ENCODE measurements around the gene SPATA16. TPM values are rescaled to one million over a fixed set of nuclear protein-coding genes. Genes with fewer than 3 reads are reported as not detected.
"Not testable (repeated sequence)": the region's sequence is repeated elsewhere in the genome, so short reads cannot be mapped to it uniquely, and the experiment has no call there.

The SPATA16 gene
- total RNA-seq, 4 donors from 2014 or later = not detected

DNA sequence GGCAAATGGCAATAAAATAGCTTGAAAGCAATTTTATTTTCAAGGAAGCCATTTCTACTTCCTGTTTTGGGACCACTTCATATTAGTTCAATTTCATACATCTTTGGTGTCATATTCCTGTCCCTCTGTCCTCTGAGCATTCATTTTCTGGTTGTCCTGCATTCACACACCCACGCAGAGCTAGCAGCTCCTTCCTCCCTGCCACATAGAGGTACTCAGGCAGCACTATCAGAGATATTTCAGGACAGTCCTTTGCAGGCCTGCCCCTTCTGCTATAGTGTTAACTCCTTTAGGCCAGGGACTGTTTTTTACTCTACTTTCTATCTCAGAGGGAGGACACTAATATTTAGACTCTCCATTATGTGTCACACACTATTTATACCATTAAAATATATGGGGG is 258.5 kb downstream of the SPATA16 start:
- intact Hi-C loops (cut with DNase I) = no loop called here
- no peak overlapping the region for H3K27ac ChIP-seq
- H3K9me3 ChIP-seq = no peaks in the 10 kb centered on the region
- TF ChIP-seq, protein P1, sequence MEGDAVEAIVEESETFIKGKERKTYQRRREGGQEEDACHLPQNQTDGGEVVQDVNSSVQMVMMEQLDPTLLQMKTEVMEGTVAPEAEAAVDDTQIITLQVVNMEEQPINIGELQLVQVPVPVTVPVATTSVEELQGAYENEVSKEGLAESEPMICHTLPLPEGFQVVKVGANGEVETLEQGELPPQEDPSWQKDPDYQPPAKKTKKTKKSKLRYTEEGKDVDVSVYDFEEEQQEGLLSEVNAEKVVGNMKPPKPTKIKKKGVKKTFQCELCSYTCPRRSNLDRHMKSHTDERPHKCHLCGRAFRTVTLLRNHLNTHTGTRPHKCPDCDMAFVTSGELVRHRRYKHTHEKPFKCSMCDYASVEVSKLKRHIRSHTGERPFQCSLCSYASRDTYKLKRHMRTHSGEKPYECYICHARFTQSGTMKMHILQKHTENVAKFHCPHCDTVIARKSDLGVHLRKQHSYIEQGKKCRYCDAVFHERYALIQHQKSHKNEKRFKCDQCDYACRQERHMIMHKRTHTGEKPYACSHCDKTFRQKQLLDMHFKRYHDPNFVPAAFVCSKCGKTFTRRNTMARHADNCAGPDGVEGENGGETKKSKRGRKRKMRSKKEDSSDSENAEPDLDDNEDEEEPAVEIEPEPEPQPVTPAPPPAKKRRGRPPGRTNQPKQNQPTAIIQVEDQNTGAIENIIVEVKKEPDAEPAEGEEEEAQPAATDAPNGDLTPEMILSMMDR (IDR thresholded peaks at IDR 0.05) = no peak
- no peak for TF ChIP-seq POLR2A (IDR thresholded peaks at IDR 0.05)
- no peaks in the 10 kb centered on the region for H3K27me3 ChIP-seq
- no peak for DNase-seq
- 77 to 87% methylated on average over 1 of the region's 1 CpG for WGBS, 2 donors
- H3K4me1 ChIP-seq = no peaks in the 10 kb centered on the region
- H3K4me3 ChIP-seq (replicated peaks in 1 of 3) = no peak overlapping the region
- H3K36me3 ChIP-seq = no peaks in the 10 kb centered on the region

DNA sequence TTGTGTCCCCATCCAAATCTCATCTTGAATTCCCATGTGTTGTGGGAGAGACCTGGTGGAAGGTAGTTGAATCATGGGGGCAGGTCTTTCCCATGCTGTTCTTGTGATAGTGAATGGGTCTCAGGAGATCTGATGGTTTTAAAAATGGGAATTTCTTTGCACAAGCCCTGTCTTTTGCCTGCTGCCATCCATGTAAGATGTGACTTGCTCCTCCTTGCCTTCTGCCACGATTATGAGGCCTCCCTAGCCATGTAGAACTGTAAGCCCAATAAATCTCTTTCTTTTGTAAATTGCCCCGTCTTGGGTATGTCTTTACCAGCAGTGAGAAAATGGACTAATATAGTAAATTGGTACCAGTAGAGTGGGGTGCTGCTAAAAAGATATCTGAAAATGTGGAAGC is 261.7 kb downstream of the SPATA16 start:
- WGBS, 2 donors = 81 to 82% methylated on average over 2 of the region's 2 CpGs
- intact Hi-C loops (cut with DNase I) = not testable (repeated sequence)

DNA sequence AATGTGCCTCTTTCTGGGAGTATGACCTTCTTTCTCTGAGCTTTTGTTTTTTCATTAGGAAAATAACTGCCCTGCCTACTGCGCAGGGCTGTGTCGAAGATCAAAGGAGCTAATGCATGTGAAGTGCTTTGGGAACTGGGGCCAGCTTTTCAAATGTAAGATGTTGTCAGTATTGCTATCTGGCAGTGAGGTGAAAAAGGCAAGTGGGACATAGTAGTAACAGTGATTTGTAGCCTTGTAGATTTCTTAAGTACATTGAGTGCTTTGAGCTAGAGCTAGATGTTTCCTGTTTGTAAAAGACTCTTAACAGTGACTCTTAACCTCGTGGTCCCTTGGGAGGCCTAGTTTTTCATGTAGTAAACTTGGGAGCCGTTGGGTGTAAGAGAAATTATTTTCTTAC is 264.0 kb downstream of the SPATA16 start:
- WGBS, 2 donors = 17 to 19% methylated on average over 4 of the region's 4 CpGs
- no peak overlapping the region for H3K4me3 ChIP-seq (replicated peaks in 1 of 3)
- intact Hi-C loops (cut with DNase I) = no loop called here
- H3K36me3 ChIP-seq = no peaks in the 10 kb centered on the region
- peaks cover 0 to 5% of the 10 kb centered on the region in 2 donors for H3K4me1 ChIP-seq
- DNase-seq = peak; percentile 21 to 36
- TF ChIP-seq, protein P1 (IDR thresholded peaks at IDR 0.05) = no peak
- TF ChIP-seq POLR2A (IDR thresholded peaks at IDR 0.05) = no peak
- H3K27ac ChIP-seq = no peak overlapping the region
- no peaks in the 10 kb centered on the region for H3K27me3 ChIP-seq
- H3K9me3 ChIP-seq = no peaks in the 10 kb centered on the region

More for the DNA sequence above, 261.7 kb downstream of the SPATA16 start:
- H3K36me3 ChIP-seq; H3K27ac ChIP-seq; H3K4me3 ChIP-seq (replicated peaks in 1 of 3); DNase-seq; H3K9me3 ChIP-seq; H3K27me3 ChIP-seq; H3K4me1 ChIP-seq: not testable (repeated sequence)

DNA sequence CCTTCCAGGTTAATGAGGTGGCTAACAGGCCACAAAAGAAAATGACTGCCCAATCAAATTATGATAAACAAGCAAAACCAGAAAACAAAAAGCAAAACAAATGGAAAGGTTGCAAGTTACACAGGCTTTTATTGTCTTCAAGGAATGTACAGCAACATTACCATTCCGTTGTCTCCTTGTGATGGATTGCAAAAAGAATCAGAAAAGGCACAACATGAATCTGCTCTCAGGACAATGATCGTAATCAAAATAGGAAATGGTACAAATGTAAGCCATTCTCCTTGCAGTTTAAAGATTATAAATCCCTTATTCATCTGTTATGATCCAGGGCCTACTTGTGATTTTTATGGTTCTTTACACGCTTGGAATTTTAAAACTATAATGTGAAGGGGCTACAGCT is 264.7 kb downstream of the SPATA16 start:
- no peak for TF ChIP-seq POLR2A (IDR thresholded peaks at IDR 0.05)
- TF ChIP-seq, protein P1 (IDR thresholded peaks at IDR 0.05) = no peak
- no peak overlapping the region for H3K4me3 ChIP-seq (replicated peaks in 1 of 3)
- intact Hi-C loops (cut with DNase I) = no loop called here
- WGBS, 2 donors = 60 to 69% methylated on average over 3 of the region's 3 CpGs
- no peaks in the 10 kb centered on the region for H3K9me3 ChIP-seq
- H3K27ac ChIP-seq = no peak overlapping the region
- H3K36me3 ChIP-seq = no peaks in the 10 kb centered on the region
- peaks cover 0 to 5% of the 10 kb centered on the region in 2 donors for H3K4me1 ChIP-seq
- no peaks in the 10 kb centered on the region for H3K27me3 ChIP-seq
- no peak for DNase-seq

DNA sequence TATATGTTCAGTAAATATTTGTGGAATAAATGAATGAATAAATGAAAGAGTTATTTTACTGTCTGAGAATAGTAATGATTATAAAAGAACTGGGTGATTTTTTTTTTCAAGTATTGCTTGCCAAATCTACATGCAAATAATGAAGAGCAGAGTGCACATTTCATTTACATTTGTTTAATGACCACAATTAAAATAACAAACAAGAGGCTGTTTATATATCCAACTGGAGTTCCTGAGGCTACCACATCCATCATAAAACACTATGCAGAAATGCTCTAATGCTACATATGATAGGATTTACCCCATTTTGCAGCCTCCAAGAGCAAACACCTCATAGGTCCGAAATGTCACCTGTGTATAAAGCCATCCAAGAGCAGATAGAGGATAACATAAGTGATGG is 266.0 kb downstream of the SPATA16 start:
- WGBS, 2 donors = 90 to 100% methylated on average over 1 of the region's 1 CpG

DNA sequence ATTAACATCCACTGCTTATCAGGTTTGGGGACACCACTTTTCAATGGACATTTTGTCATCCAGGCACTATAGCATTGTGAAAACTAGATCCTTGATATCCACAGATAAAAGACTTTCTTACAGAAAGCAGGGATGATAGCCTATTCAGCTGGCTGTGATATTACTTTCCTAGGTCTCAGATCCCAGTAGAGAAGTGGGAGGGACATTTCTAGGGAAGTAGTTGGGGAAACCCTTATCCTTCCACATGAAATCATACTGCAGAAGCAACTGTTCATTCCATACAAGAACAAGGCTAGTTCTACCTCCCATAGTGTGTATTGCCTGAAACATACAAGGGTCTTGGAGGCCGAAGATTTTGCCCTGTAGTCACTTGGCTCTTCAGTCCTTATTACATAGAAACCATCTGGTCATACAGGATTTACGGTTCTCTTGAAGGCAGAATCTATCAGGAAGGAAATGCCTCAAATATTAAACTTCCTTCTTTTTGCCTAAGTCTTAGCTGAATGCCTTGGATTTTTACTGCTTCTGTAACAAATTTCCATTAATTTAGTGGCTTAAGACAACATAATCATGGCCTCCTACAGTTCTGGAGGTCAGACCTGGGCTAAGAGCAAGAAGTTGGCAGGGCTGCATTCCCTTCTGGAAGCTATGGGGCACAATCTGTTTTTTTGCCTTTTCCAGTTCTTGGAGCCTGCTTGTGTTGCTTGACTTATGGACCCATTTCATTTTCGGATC is 271.1 kb downstream of the SPATA16 start:
- Histone ChIP-seq H3K27me3 (no peaks in the 10 kb centered on the region), H3K9me3 (no peaks in the 10 kb centered on the region), H3K4me1 (no peaks in the 10 kb centered on the region), H3K4me3 (replicated peaks in 1 of 3) (no peak overlapping the region), H3K36me3 (no peaks in the 10 kb centered on the region), H3K27ac (no peak overlapping the region)
- no peak for DNase-seq
- WGBS, 2 donors = 83 to 85% methylated on average over 3 of the region's 3 CpGs
- intact Hi-C loops (cut with DNase I) = no loop called here
- no peak for TF ChIP-seq POLR2A (IDR thresholded peaks at IDR 0.05)
- TF ChIP-seq, protein P1 (IDR thresholded peaks at IDR 0.05) = no peak

More for the DNA sequence above, 266.0 kb downstream of the SPATA16 start:
- peaks cover 0 to 5% of the 10 kb centered on the region in 2 donors for H3K4me1 ChIP-seq
- DNase-seq = no peak
- no peaks in the 10 kb centered on the region for H3K9me3 ChIP-seq
- no peak overlapping the region for H3K4me3 ChIP-seq (replicated peaks in 1 of 3)
- no peak overlapping the region for H3K27ac ChIP-seq
- intact Hi-C loops (cut with DNase I) = no loop called here
- no peaks in the 10 kb centered on the region for H3K27me3 ChIP-seq
- TF ChIP-seq POLR2A (IDR thresholded peaks at IDR 0.05) = no peak
- H3K36me3 ChIP-seq = no peaks in the 10 kb centered on the region

Measured in thyroid gland (tissue), 4 donors.